ENCODE measurements around the gene NANOS1. TPM values are rescaled to one million over a fixed set of nuclear protein-coding genes. Genes with fewer than 3 reads are reported as not detected.

The NANOS1 gene
- total and polyA plus RNA-seq, 2 experiments from 2014 or later = 1.0 to 2.5 TPM

GRCh38 chr10:119060107-119060506 lies 30.6 kb downstream of the NANOS1 start:
- Histone ChIP-seq H3K36me3 (peaks cover 88% of the 10 kb centered on the region), H3K4me3 (no peak overlapping the region), H3K27me3 (no peaks in the 10 kb centered on the region), H3K4me1 (ENCODE audit: low read depth) (no peaks in the 10 kb centered on the region), H3K9me3 (ENCODE audit: low read depth) (no peaks in the 10 kb centered on the region), H3K27ac (no peak overlapping the region)
- TF ChIP-seq CTCF (IDR thresholded peaks at IDR 0.05; ENCODE audit: low read depth, low read length) = no peak
- no peak for DNase-seq (ENCODE audit: low read depth in 1 of 2, low spot score in 1 of 2)

- Histone ChIP-seq H3K27ac (peak overlapping the region; percentile 21), H3K4me1 (ENCODE audit: low read depth) (no peaks in the 10 kb centered on the region), H3K27me3 (no peaks in the 10 kb centered on the region), H3K4me3 (no peak overlapping the region), H3K36me3 (peaks cover 80% of the 10 kb centered on the region), H3K9me3 (ENCODE audit: low read depth) (no peaks in the 10 kb centered on the region)
- no peak for DNase-seq (ENCODE audit: low read depth in 1 of 2, low spot score in 1 of 2)
- no peak for TF ChIP-seq CTCF (IDR thresholded peaks at IDR 0.05; ENCODE audit: low read depth, low read length)
Measured at GRCh38 chr10:119061352-119061751, 31.8 kb downstream of the NANOS1 start.

GRCh38 chr10:119061926-119062325 lies 32.4 kb downstream of the NANOS1 start:
- Histone ChIP-seq H3K9me3 (ENCODE audit: low read depth) (no peaks in the 10 kb centered on the region), H3K36me3 (peaks cover 78% of the 10 kb centered on the region), H3K4me1 (ENCODE audit: low read depth) (no peaks in the 10 kb centered on the region), H3K27ac (peak overlapping the region; percentile 21), H3K27me3 (no peaks in the 10 kb centered on the region), H3K4me3 (no peak overlapping the region)
- TF ChIP-seq CTCF (IDR thresholded peaks at IDR 0.05; ENCODE audit: low read depth, low read length) = no peak
- DNase-seq (ENCODE audit: low read depth in 1 of 2, low spot score in 1 of 2) = no peak

GRCh38 chr10:119070395-119071165 lies 41.1 kb downstream of the NANOS1 start:
- no peak overlapping the region for H3K27ac ChIP-seq
- TF ChIP-seq CTCF (IDR thresholded peaks at IDR 0.05; ENCODE audit: low read depth, low read length) = no peak

GRCh38 chr10:119073584-119073983 lies 44.1 kb downstream of the NANOS1 start:
- Histone ChIP-seq H3K27ac (no peak overlapping the region), H3K36me3 (peaks cover 37% of the 10 kb centered on the region)
- TF ChIP-seq CTCF (IDR thresholded peaks at IDR 0.05; ENCODE audit: low read depth, low read length) = no peak

More at GRCh38 chr10:119070395-119071165, 41.1 kb downstream of the NANOS1 start:
- H3K27me3 ChIP-seq = no peaks in the 10 kb centered on the region
- no peak overlapping the region for H3K4me3 ChIP-seq
- H3K4me1 ChIP-seq (ENCODE audit: low read depth) = no peaks in the 10 kb centered on the region
- H3K36me3 ChIP-seq = peaks cover 57% of the 10 kb centered on the region
- no peak for DNase-seq (ENCODE audit: low read depth in 1 of 2, low spot score in 1 of 2)
- H3K9me3 ChIP-seq (ENCODE audit: low read depth) = no peaks in the 10 kb centered on the region

More at GRCh38 chr10:119073584-119073983, 44.1 kb downstream of the NANOS1 start:
- H3K9me3 ChIP-seq (ENCODE audit: low read depth) = no peaks in the 10 kb centered on the region
- no peak overlapping the region for H3K4me3 ChIP-seq
- H3K4me1 ChIP-seq (ENCODE audit: low read depth) = peaks cover 9% of the 10 kb centered on the region
- no peaks in the 10 kb centered on the region for H3K27me3 ChIP-seq
- no peak for DNase-seq (ENCODE audit: low read depth in 1 of 2, low spot score in 1 of 2)

Data from cardiac muscle cell (in vitro differentiated cells and primary cell).